GDM1 (cell line): Measurements from ENCODE around the gene PLXNA4.

Experiments
- DNase-seq: peaks from one replicate; lab custom pipeline; 2025; lab: John Stamatoyannopoulos, UW

Gene PLXNA4

DNA sequence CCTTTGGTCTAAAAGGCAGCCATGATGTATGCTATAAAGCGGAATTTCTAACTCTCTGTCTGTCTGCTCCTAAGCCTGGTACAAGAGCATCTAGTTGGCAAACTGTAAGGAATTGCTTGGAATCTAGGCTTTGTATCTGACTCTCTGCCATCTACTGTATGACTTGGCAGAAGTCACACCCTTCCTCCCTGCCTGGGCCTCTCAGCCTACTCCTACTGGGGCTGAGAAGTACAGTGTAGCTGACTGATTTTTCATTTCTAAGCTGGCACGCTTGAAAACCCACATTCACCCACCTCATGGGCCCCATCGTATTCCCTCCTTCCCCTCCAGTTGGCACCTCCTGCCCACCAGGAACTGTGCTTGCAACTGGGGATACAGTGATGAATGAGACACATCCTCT lies 435.2 kb downstream of the PLXNA4 start:
- no peak for DNase-seq

- DNase-seq = no peak
Measured at GRCh38 chr7:132140341-132140740, 435.9 kb downstream of the PLXNA4 start.

GRCh38 chr7:132138817-132139216 lies 437.5 kb downstream of the PLXNA4 start:
- DNase-seq = no peak

DNA sequence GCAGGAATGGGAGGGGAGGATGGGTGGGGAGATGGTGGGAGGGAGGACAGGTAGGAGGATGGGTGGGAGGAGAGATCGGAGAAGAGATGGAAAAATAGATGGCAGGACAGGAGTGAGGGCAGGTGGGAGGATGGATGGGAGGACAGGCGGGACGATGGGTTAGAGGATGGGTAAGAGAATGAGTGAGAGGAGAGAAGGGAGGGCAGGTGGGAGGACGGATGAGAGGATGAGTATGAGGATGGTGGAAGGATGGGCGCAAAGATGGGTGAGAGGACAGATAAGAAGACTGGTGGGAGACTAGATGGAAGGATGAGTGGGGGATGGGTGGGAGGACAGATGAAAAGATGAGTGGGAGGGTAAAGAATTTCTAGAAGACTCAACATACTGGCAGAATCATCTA lies 438.6 kb downstream of the PLXNA4 start:
- DNase-seq = no peak

GRCh38 chr7:132135746-132136385 lies 440.4 kb downstream of the PLXNA4 start:
- DNase-seq = no peak

GRCh38 chr7:132134814-132135445 lies 441.3 kb downstream of the PLXNA4 start:
- DNase-seq = no peak

GRCh38 chr7:132133501-132133900 lies 442.8 kb downstream of the PLXNA4 start:
- DNase-seq = no peak

- no peak for DNase-seq
Measured at GRCh38 chr7:132131196-132131595, 445.1 kb downstream of the PLXNA4 start.

DNA sequence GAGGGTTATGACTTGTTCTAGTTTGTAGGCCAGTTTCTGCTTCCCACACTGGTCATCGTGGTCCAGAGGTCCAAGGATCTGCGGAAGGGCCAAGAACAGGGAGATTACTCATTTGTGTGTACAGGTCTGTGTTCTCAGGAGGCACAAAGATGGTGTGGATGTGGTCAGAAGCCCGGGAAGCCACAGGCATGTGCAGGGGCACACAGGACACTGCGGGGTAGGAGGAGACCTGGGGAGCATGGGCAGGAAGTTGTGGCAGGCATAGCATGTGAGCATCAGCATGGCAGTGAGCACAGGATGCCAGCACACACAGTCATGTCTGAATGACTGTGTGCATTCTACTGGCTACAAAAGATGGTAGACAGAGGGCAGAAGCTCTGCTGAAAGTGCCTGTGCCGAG lies 445.8 kb downstream of the PLXNA4 start:
- no peak for DNase-seq

GRCh38 chr7:132125872-132126595 lies 450.2 kb downstream of the PLXNA4 start:
- DNase-seq = no peak

GRCh38 chr7:132125096-132125495 lies 451.2 kb downstream of the PLXNA4 start:
- DNase-seq = no peak

DNA sequence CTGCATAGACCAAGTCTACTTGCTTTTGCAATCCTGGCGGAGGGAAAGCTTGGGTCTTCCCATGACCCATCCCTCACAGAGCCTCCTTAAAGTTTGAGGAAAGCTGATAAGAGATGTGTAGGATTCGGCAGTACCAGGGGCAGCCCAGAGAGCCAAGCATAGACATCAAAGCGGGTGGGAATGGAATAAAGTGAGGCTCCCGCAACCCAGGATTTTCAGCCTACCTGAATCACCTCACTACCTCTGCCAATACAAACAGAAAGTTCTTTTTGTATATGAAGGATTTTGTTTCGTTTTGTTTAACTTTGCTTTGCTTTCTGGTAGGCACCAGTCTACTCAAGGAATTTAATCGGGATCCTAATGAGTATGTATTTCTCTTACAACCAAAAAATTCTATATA lies 451.7 kb downstream of the PLXNA4 start:
- no peak for DNase-seq

DNA sequence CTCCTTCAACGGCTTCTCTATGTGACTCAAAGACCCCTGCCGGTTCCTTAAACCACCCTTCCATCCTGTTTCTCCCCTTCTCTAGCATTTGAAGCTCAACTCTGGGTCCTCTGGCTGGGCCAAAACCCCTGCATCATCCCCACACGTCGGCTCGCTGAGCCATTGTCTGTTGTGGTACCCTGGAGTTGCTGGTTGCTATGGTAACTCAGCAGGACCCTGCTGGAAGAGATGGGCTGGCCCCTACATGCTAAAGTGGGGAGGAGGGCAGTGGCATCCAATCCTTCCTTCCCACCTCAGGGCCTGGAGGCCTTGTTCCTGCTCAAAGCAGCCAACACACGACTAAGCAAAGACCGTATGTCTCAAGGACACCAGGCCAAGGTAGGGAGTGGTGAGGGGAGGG lies 452.5 kb downstream of the PLXNA4 start:
- no peak for DNase-seq

GRCh38 chr7:132122901-132123300 lies 453.4 kb downstream of the PLXNA4 start:
- DNase-seq = no peak

DNA sequence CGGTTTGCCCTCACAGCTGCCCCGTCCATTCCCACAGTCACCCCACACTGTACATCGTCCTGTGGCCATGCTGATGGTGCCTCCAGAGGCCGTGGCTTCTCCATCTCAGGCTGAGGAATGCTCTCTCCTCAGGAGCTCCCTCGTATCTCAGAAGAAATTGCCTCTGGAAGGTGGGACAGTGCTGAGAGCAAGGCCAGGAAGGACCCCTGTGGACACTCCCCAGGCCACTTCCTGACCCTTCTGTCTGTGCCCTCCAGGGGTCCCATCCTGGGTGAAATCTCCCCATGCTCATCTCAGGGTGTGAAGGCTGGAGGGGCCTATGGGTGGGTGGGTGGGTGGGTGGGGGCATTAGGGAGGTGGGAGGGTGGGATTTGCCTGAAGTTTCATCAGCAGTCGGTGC lies 454.3 kb downstream of the PLXNA4 start:
- no peak for DNase-seq

DNA sequence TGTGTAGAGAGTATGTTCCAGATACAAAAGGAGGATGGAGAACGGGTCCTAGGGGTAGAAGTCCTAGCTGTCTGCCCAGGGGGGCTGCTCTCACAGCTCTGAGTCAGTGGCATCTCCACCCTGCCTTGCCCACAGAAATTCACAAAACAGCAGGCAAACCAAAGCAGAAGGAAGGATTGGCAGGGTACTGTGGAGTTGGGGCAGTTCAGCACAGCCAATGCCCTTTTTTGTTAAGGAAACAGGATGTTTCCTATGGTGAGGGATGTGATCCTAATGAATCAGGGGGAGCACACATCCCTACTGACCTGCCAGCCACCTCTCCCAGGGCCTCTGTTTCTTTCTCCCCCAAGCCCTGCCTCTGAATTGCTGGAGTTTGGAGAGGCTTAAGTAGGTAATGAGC lies 457.6 kb downstream of the PLXNA4 start:
- no peak for DNase-seq

DNA sequence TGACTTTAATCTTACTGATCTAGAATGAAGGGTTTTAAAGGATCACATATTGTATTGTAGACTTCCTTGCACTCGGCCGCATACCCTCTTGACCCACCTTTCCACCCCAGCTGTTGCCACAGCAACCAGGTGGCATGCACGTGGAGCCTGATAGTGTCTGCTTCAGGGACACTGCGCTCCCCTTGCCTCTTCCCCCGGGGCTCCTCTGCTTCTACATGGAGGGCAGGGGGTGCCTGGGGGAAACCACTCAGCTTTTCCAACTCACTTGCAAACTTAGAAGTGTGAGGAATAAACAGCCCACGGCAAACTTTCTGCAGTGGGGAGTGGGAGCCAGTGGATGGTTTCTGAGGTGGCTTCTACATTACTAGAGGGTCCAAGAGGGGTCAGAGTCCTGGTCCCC lies 458.6 kb downstream of the PLXNA4 start:
- DNase-seq = no peak

DNA sequence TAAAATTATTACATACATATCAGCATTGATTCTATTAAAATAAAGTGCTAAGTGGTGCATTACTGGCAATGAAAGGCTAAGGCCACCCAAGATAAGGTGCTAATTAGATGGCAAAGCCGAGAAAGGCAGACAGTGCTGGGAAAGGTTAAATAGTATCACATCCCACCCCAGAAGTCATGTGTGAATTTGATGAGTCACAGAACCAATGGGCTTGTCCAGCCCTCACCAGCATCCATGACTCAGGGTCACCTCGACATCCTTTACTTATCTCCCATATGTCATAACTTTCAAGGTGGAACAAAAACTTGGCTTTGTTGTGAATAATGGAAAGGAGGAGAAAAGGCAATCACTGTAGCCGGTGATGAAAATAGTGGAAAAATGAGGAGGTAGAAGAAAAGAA lies 459.1 kb downstream of the PLXNA4 start:
- no peak for DNase-seq

DNA sequence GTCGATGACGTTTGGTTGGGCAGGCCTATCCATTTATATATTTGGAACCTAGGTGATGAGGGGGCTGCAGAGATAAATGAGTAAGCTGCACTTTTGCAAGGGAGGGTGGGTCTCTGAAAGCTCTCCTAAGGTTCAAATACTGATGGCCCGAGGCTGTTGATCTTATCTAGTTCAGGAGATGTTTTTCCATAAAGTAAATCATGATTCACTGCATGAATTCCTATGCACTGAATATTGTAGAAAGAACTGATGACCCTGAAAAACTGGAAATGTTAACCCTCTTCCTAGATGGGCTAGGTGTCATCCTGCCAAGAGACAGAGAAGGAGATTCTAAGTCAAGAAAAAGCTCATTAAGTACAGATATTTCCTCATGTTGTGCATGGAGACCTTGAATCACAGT lies 459.9 kb downstream of the PLXNA4 start:
- DNase-seq = no peak

DNA sequence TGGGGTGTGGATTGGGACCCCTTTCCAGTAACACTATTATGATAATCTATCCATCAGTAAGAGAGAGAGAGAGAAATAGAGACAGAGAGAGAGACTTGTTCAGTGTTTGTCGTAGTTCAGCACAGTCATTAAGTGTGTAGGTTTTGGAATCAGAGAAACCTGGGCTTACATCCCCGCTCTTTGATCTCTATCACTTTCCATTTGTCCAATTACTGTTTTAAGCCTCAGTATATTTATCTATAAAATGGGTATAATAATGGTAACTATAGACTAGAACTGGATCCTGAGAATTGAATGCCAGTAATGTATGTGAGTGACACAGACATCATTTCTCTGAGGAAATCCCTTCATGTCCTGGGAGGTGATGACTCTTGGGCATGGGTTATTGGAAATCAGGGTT lies 460.5 kb downstream of the PLXNA4 start:
- no peak for DNase-seq

GRCh38 chr7:132115028-132115427 lies 461.2 kb downstream of the PLXNA4 start:
- DNase-seq = no peak

GRCh38 chr7:132114411-132114810 lies 461.9 kb downstream of the PLXNA4 start:
- no peak for DNase-seq

DNA sequence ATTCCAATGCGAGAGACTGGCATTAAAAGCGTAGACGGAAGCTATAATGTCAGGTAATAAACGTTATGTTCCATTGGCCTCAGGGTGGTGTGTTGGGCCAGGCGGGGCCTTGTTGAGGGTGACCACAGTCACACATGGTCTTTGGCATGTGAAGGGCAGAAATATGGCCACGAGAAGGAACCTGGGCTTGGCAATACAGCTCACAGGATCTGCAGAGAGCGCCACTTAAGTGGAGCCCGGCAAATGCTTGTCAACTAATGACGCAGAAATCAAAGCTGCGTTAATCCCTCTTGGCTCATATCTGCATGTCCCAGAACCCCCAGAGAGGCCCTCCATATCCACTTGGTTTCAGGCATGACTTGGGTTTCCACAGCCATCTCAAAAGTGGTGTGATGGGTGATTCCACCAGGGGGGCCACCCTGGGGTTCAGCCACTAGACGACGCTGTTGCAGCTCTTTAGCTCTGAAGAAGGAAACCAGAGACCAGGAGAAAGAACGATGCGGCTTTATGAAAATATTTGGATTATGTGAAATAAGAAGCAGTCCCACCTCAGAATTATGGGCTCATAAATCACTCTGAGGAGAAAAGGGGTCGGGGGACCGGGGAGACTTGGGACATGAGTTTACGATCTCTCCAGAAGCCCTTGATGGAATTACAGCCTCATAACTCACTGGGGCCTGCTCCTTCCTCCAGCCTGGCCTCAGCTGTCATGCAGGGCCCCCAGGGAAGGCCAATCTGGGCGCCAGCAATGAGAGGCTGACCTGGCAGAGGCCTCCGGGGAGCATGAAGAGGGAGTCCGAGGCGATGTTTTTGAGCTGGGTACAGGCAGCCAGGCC lies 462.5 kb downstream of the PLXNA4 start:
- no peak for DNase-seq
